Measurements from ENCODE around the gene ORMDL2. TPM values are rescaled to one million over a fixed set of nuclear protein-coding genes. Genes with fewer than 3 reads are reported as not detected.

The ORMDL2 gene, protein sequence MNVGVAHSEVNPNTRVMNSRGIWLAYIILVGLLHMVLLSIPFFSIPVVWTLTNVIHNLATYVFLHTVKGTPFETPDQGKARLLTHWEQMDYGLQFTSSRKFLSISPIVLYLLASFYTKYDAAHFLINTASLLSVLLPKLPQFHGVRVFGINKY
- 21.0 and 62.7 TPM in 2 replicates for total RNA-seq

DNA sequence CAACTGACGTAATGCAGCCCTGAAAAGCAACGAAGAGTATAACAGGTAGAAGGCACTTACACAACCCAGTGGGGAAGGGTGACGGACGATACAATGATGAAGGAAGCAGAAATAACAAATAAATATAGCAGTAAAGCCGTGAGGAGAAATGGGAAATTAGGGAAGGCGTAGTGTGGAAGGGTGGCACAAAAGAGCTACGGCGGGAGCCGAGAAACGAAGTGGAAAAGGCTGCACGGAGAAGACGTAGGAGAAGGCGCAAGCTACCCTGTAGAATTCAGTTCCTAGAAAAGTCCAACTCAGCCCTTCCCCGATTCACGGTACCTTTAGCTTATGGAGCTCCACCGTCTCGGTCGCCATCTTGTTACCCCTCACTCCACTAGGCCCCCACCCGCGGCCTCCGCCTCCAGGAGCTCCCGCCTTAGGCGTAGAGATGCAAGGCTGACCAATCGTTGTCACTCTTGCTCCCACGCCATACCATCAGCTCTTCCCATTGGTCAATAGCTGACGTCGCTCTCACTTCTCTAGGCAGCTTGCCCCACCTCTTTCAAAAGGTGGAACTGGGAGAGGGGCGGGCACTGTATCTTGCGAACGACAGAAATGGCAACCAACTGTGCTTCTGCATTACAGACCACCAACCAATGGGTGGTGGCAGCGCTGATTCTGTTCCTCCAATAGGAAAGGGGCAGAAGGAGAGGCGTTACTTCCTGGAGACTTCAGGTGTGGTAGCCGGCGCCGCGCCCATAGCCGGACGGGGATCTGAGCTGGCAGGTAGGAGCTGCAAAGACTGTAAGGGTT, at the start of gene ORMDL2, which contains the start of gene SARNP:
ORMDL2 (plus strand) TSS at position 697 of the 795 bp plus-strand sequence. CDS start 959 bp downstream, outside the sequence.
SARNP (minus strand) TSS at position 380 of the 795 bp plus-strand sequence; CDS start at position 357, 23 bp downstream.

DNA sequence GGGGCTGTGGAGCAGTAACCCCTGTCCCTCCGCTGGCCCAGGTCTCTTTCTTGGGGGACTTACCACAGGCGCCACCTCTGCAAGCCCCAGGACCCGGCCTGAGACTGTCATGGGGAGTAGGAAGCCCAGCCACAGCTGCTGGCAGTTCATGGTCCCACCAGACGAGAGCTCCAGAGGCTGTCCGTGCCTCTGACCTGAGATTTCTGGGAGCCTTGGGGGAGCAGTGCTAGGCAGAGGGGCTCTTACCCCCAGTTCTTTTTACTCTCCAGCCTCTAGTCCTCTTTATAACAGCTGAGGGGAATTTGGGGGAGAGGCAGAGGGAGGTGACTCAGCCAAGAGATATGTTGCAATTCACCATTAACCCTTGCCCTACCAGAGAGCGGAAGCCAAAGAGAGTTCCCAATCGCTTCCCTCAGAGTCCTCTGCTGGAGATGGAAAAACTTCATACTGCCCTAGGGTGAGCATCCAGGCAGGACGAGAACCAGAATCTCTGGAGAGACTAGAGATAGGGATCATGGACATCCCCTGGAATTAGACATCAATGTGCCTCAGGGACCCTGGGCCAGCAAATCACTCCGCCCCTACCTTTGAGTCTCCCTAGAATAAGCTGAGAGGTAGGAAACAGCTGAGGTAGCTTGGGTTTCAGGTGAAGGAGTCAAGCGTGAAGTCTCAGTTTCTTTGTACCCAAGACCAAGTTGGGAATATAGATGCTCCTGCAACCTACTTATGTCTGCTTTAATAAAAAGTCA, 25.0 kb downstream of the ORMDL2 start, which contains the start of gene MMP19:
MMP19 (minus strand) TSS at position 256 of the 749 bp plus-strand sequence; CDS start at position 150, 106 bp downstream.

Other genes starting within 250 kb of the ORMDL2 start
- not detected in 2 replicates for gene OR2AP1, start 245.6 kb upstream of the ORMDL2 start, total RNA-seq
- not detected in 2 replicates for gene OR10P1, start 181.1 kb upstream of the ORMDL2 start, total RNA-seq
- gene ITGA7, start 110.1 kb upstream of the ORMDL2 start, total RNA-seq = 0.76 and 0.81 TPM in 2 replicates
- 47.5 and 72.9 TPM in 2 replicates for gene BLOC1S1, start 102.0 kb upstream of the ORMDL2 start, total RNA-seq
- gene RDH5, start 97.6 kb upstream of the ORMDL2 start, total RNA-seq = 0.97 and 1.6 TPM in 2 replicates
- gene CD63, start 89.0 kb upstream of the ORMDL2 start, total RNA-seq = 1,206 and 1,347 TPM in 2 replicates
- 0.65 and 2.7 TPM in 2 replicates for gene GDF11, start 74.9 kb upstream of the ORMDL2 start, total RNA-seq
- 87.5 and 139 TPM in 2 replicates for gene SARNP, start 317 bp upstream of the ORMDL2 start, total RNA-seq
- 40.2 and 54.4 TPM in 2 replicates for gene DNAJC14, start 11.5 kb downstream of the ORMDL2 start, total RNA-seq
- gene MMP19, start 24.9 kb downstream of the ORMDL2 start, total RNA-seq = 0.49 and 1.4 TPM in 2 replicates
- 27.3 and 33.2 TPM in 2 replicates for gene PYM1, start 109.9 kb downstream of the ORMDL2 start, total RNA-seq
- 29.0 and 37.6 TPM in 2 replicates for gene DGKA, start 113.1 kb downstream of the ORMDL2 start, total RNA-seq
- 0.38 and 0.81 TPM in 2 replicates for gene PMEL, start 148.0 kb downstream of the ORMDL2 start, total RNA-seq
- gene CDK2, start 148.8 kb downstream of the ORMDL2 start, total RNA-seq = 27.1 and 35.3 TPM in 2 replicates
- 30.6 and 52.0 TPM in 2 replicates for gene RAB5B, start 156.0 kb downstream of the ORMDL2 start, total RNA-seq
- gene SUOX, start 179.2 kb downstream of the ORMDL2 start, total RNA-seq = 6.5 and 12.3 TPM in 2 replicates
- 0.16 and 0.25 TPM in 2 replicates for gene IKZF4, start 203.0 kb downstream of the ORMDL2 start, total RNA-seq
- 32.6 and 61.2 TPM in 2 replicates for gene RPS26, start 223.9 kb downstream of the ORMDL2 start, total RNA-seq

Data from bladder microvascular endothelial cell (primary cell).